ENCODE measurements around the gene TRPC4AP. TPM values are rescaled to one million over a fixed set of nuclear protein-coding genes. Genes with fewer than 3 reads are reported as not detected.

Gene TRPC4AP
- total and polyA plus RNA-seq, 8 donors = 26.2 to 89.0 (median 52.4) TPM

DNA sequence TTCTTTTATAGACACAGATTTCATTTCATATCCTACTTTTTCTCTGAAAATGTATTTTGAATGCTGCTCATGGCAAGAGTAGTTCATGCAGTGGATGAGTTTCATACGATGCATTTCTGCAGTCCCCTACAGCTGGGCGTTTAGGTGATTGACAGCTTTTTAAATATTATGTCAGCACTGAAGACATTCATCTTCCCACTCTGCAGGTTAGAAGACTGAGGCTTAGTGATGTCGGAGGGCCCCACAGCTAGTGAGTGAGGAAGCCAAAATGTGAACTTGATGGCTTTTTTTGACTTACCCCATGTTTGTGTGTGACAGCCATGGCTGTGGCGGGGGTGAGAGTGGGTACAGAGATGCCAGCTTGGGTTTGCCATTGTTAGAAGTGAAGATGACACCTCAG, 103.5 kb downstream of the TRPC4AP start:
- WGBS, 5 donors = 83 to 95% (median 87%) methylated on average over 4 of the region's 4 CpGs

DNA sequence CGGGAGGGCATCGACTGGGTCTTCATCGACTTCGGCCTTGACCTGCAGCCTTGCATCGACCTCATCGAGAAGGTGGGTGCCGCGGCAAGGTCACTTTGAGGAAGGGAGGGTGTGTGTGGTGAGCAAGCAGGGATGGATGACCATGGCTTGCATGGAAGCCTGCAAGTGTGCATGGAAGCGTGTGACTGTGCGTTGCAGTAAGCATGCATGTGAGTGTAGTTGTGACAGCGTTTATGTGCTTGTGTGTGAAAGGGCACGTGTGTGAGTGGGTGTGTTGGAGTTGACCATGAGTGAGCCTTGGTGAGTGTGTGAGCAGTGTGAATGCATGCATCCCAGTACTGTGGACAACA, 104.4 kb downstream of the TRPC4AP start:
- Histone ChIP-seq H3K4me3 (no peak overlapping the region), H3K36me3 (peaks cover 0 to 7% (median 5%) of the 10 kb centered on the region in 4 donors), H3K27me3 (peaks cover 0 to 31% (median 0%) of the 10 kb centered on the region in 3 donors), H3K4me1 (peaks cover 8 to 35% (median 25%) of the 10 kb centered on the region in 4 donors), H3K9me3 (no peaks in the 10 kb centered on the region), H3K27ac (no peak overlapping the region)
- TF ChIP-seq POLR2AphosphoS5 (IDR thresholded peaks at IDR 0.05) (no peak), EP300 (IDR thresholded peaks at IDR 0.05) (no peak), POLR2A (IDR thresholded peaks at IDR 0.05) (no peak)
- TF ChIP-seq, protein P1, sequence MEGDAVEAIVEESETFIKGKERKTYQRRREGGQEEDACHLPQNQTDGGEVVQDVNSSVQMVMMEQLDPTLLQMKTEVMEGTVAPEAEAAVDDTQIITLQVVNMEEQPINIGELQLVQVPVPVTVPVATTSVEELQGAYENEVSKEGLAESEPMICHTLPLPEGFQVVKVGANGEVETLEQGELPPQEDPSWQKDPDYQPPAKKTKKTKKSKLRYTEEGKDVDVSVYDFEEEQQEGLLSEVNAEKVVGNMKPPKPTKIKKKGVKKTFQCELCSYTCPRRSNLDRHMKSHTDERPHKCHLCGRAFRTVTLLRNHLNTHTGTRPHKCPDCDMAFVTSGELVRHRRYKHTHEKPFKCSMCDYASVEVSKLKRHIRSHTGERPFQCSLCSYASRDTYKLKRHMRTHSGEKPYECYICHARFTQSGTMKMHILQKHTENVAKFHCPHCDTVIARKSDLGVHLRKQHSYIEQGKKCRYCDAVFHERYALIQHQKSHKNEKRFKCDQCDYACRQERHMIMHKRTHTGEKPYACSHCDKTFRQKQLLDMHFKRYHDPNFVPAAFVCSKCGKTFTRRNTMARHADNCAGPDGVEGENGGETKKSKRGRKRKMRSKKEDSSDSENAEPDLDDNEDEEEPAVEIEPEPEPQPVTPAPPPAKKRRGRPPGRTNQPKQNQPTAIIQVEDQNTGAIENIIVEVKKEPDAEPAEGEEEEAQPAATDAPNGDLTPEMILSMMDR (IDR thresholded peaks at IDR 0.05) = no peak
- no peak for DNase-seq
- intact Hi-C loops (cut with DNase I; ENCODE audit: low total_unique reads) = no loop called here
- WGBS, 5 donors = 61 to 74% (median 64%) methylated on average over 12 of the region's 12 CpGs

More for the DNA sequence above, 103.5 kb downstream of the TRPC4AP start:
- peaks cover 8 to 16% (median 14%) of the 10 kb centered on the region in 4 donors for H3K36me3 ChIP-seq
- H3K9me3 ChIP-seq = no peaks in the 10 kb centered on the region
- H3K27ac ChIP-seq = no peak overlapping the region
- H3K27me3 ChIP-seq = peaks cover 0 to 23% (median 0%) of the 10 kb centered on the region in 3 donors
- DNase-seq = no peak
- TF ChIP-seq EP300 (IDR thresholded peaks at IDR 0.05) (no peak), POLR2AphosphoS5 (IDR thresholded peaks at IDR 0.05) (no peak), POLR2A (IDR thresholded peaks at IDR 0.05) (no peak)
- TF ChIP-seq, protein P1 (IDR thresholded peaks at IDR 0.05) = no peak
- H3K4me1 ChIP-seq = peaks cover 6 to 27% (median 16%) of the 10 kb centered on the region in 4 donors
- intact Hi-C loops (cut with DNase I; ENCODE audit: low total_unique reads) = no loop called here
- no peak overlapping the region for H3K4me3 ChIP-seq

DNA sequence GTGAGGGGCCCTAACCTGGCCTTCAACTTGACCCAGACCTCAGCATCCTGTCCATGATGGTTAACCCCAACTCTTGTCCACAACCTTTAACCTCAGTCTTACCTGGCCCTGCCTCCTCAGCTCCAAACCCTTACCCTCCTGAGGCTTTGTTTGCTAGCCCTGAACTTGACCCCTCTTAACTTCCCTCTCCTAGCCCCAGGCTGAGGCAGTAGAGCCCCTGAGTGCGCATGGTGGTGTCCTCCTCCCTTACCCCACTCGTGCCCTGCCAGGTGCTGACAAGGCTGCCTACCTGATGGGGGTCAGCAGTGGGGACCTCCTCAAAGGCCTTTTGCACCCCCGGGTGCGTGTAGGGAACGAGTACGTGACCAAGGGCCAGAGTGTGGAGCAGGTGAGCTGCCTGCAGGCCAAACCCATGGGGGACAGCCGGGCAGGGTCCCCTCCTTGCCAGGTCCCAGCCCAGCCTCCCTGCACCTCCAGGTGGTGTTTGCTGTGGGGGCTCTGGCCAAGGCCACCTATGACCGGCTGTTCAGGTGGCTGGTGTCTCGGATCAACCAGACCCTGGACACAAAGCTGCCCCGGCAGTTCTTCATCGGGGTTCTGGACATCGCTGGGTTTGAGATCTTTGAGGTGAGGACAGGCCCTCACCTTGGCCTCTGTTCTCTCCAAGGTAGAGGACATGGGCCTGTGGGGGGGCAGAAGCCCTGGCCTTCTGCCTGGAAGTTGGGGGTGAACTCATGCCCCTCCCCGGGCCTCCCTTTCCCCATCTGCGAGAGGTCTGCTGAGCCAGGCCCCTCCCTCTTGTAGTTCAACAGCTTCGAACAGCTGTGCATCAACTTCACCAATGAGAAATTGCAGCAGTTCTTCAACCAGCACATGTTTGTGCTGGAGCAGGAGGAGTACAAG, 105.1 kb downstream of the TRPC4AP start:
- Histone ChIP-seq H3K4me3 (no peak overlapping the region), H3K4me1 (peaks cover 8 to 35% (median 25%) of the 10 kb centered on the region in 4 donors), H3K9me3 (no peaks in the 10 kb centered on the region), H3K27ac (no peak overlapping the region), H3K36me3 (peaks cover 0 to under 1% (median 0%) of the 10 kb centered on the region in 4 donors), H3K27me3 (peaks cover 0 to 31% (median 0%) of the 10 kb centered on the region in 3 donors)
- intact Hi-C loops (cut with DNase I; ENCODE audit: low total_unique reads) = no loop called here
- no peak for DNase-seq
- TF ChIP-seq EP300 (IDR thresholded peaks at IDR 0.05) (no peak), POLR2AphosphoS5 (IDR thresholded peaks at IDR 0.05) (no peak)
- 59 to 67% (median 65%) methylated on average over 12 to 15 of the region's 15 CpGs for WGBS, 5 donors

DNA sequence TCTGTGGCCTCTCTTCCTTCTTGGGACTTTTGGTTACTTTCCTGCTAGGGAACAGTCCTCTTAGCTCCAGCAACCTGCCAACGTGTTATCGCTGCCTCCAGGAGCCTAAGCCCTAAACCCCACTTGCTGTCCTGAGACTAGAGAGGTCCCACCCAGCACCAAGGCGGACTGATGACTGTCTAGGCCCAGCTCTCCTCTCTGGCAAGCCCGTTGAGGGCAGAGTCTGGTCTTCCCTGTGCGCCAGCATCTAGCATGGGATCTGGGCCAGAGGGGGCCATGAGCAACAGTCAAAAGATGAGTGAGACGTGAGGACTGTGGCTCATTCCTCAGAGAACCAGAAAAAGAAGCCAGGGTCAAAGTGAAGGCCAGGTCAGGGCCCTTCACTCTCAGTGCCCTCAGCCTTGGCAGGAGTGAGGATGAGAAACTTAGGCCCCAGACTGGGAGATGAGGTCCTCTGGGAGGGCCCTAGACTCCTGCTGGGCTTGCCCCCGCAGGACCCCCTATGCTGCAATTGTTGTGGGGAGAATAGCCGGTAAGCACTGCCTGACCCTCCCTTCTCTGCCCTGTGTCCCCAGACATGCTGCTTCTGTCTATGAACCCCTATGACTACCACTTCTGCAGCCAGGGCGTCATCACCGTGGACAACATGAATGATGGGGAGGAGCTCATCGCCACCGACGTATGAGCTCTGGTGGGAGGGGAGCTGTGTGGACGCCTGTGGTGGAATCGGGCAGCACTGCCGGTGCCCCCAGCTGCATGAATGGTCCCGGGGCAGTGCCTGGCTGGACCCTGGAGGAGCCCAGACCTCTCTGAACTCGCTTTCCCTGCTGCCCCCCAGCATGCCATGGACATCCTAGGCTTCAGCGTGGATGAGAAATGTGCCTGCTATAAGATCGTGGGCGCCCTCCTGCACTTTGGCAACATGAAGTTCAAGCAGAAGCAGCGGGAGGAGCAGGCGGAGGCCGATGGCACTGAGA, 106.0 kb downstream of the TRPC4AP start:
- intact Hi-C loops (cut with DNase I; ENCODE audit: low total_unique reads) = no loop called here
- peaks cover 0 to 31% (median 0%) of the 10 kb centered on the region in 3 donors for H3K27me3 ChIP-seq
- H3K36me3 ChIP-seq = no peaks in the 10 kb centered on the region
- WGBS, 5 donors = 70 to 77% (median 73%) methylated on average over 20 to 24 of the region's 24 CpGs
- no peak overlapping the region for H3K4me3 ChIP-seq
- DNase-seq = no peak
- no peak for TF ChIP-seq POLR2A (IDR thresholded peaks at IDR 0.05)
- TF ChIP-seq EP300 (IDR thresholded peaks at IDR 0.05) = no peak
- TF ChIP-seq, protein P1 (IDR thresholded peaks at IDR 0.05) = no peak
- no peak for TF ChIP-seq POLR2AphosphoS5 (IDR thresholded peaks at IDR 0.05)
- peaks cover 8 to 35% (median 25%) of the 10 kb centered on the region in 4 donors for H3K4me1 ChIP-seq
- no peaks in the 10 kb centered on the region for H3K9me3 ChIP-seq
- H3K27ac ChIP-seq = no peak overlapping the region
